GM23248 (cell line): ENCODE results near the gene LDB2.

ENCODE experiments used
- EZH2 ChIP-seq: fragments of 200-600 bp; sonication (generic); IDR thresholded peaks from 2 replicates; pipeline ENCODE4 v1.6.1; 2018; ENCODE audit warnings: antibody characterized with exemption, mild to moderate bottlenecking; ENCODE audit not compliant: insufficient read depth, poor library complexity, severe bottlenecking
- EZH2phosphoT487 ChIP-seq: fragments of 200-600 bp; sonication (generic); IDR thresholded peaks from 2 replicates; pipeline ENCODE4 v1.6.1; 2018; ENCODE audit warnings: antibody characterized with exemption, moderate library complexity, mild to moderate bottlenecking, low read depth; ENCODE audit not compliant: insufficient read depth

- TF ChIP-seq EZH2phosphoT487, result no peak
- no peak for TF ChIP-seq EZH2
Measured at GRCh38 chr4:16865209-16865896, 33.1 kb downstream of the LDB2 start.
